Gastrocnemius medialis (tissue), 4 donors: ENCODE results near the gene EFEMP2.

ENCODE experiments used
- POLR2A ChIP-seq, 2 donors: fragments of 450-650 bp; IDR thresholded peaks; one replicate each; pipeline ENCODE4 v1.6.1; 2017; ENCODE audit warnings: antibody characterized with exemption in 2 of 2, mild to moderate bottlenecking in 2 of 2, moderate library complexity in 2 of 2
- TF ChIP-seq, protein P1 (sequence below), 5 experiments: fragments of 450-650 bp in 3 of 5; fragments of 200-600 bp in 2 of 5; sonication (generic) in 2 of 5; IDR thresholded peaks in 4 of 5; conservative IDR thresholded peaks in 1 of 5; 1 replicate in 4 of 5; 2 replicates in 1 of 5; pipeline ENCODE4 v1.5.1; 2016 to 2019; ENCODE audit warnings: antibody characterized with exemption in 5 of 5, mild to moderate bottlenecking in 3 of 5, moderate library complexity in 3 of 5

- TF ChIP-seq, protein P1, sequence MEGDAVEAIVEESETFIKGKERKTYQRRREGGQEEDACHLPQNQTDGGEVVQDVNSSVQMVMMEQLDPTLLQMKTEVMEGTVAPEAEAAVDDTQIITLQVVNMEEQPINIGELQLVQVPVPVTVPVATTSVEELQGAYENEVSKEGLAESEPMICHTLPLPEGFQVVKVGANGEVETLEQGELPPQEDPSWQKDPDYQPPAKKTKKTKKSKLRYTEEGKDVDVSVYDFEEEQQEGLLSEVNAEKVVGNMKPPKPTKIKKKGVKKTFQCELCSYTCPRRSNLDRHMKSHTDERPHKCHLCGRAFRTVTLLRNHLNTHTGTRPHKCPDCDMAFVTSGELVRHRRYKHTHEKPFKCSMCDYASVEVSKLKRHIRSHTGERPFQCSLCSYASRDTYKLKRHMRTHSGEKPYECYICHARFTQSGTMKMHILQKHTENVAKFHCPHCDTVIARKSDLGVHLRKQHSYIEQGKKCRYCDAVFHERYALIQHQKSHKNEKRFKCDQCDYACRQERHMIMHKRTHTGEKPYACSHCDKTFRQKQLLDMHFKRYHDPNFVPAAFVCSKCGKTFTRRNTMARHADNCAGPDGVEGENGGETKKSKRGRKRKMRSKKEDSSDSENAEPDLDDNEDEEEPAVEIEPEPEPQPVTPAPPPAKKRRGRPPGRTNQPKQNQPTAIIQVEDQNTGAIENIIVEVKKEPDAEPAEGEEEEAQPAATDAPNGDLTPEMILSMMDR (IDR thresholded peaks at IDR 0.05 in 4 of 5, conservative IDR thresholded peaks at IDR 0.05 in 1 of 5): no peak
- TF ChIP-seq POLR2A (IDR thresholded peaks at IDR 0.05): no peak
Measured at GRCh38 chr11:65826984-65827735, 45.4 kb downstream of the EFEMP2 start.
